ENCODE results near the gene SLC44A5. TPM values are rescaled to one million over a fixed set of nuclear protein-coding genes. Genes with fewer than 3 reads are reported as not detected.

The SLC44A5 gene
- total RNA-seq, 3 donors from 2014 or later = 1.6 to 4.6 (median 4.2) TPM

DNA sequence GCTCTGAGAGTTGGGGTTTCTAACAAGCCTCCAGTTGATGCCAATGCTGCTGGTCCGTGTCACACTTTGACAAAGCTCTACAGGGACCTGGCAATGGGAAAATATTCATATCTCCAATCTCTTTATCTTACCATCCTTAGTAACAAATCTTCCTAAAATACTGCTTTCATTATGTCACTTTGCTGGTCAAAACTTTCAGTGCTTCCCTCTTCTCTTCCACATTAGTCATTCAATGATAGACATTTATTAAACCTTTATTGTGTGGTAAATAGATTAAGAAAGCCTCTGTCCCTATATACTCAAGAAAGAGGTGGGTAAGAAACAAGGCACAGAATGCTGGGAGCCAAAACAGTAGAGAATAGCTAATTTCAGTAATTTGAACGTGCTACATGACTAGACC, 79.3 kb downstream of the SLC44A5 start:
- ATAC-seq (no peak), DNase-seq (no peak)
- intact Hi-C loops (cut with DNase I, micrococcal nuclease) = no loop called here
- no peaks in the 10 kb centered on the region for H3K4me1 ChIP-seq (ENCODE audit: low read depth)
- no peaks in the 10 kb centered on the region for H3K36me3 ChIP-seq (ENCODE audit: low read depth)
- TF ChIP-seq, protein P1, sequence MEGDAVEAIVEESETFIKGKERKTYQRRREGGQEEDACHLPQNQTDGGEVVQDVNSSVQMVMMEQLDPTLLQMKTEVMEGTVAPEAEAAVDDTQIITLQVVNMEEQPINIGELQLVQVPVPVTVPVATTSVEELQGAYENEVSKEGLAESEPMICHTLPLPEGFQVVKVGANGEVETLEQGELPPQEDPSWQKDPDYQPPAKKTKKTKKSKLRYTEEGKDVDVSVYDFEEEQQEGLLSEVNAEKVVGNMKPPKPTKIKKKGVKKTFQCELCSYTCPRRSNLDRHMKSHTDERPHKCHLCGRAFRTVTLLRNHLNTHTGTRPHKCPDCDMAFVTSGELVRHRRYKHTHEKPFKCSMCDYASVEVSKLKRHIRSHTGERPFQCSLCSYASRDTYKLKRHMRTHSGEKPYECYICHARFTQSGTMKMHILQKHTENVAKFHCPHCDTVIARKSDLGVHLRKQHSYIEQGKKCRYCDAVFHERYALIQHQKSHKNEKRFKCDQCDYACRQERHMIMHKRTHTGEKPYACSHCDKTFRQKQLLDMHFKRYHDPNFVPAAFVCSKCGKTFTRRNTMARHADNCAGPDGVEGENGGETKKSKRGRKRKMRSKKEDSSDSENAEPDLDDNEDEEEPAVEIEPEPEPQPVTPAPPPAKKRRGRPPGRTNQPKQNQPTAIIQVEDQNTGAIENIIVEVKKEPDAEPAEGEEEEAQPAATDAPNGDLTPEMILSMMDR (IDR thresholded peaks at IDR 0.05) = no peak
- no peak overlapping the region for H3K4me3 ChIP-seq
- no peaks in the 10 kb centered on the region for H3K9me3 ChIP-seq

GRCh38 chr1:75529488-75529887, 81.4 kb downstream of the SLC44A5 start:
- intact Hi-C loops (cut with DNase I, micrococcal nuclease) = no loop called here
- Histone ChIP-seq H3K36me3 (ENCODE audit: low read depth) (no peaks in the 10 kb centered on the region), H3K4me1 (ENCODE audit: low read depth) (no peaks in the 10 kb centered on the region), H3K4me3 (no peak overlapping the region), H3K9me3 (no peaks in the 10 kb centered on the region)
- TF ChIP-seq, protein P1 (IDR thresholded peaks at IDR 0.05) = no peak
- DNase-seq (no peak), ATAC-seq (no peak)

- Histone ChIP-seq H3K36me3 (ENCODE audit: low read depth) (no peaks in the 10 kb centered on the region), H3K9me3 (no peaks in the 10 kb centered on the region), H3K4me1 (ENCODE audit: low read depth) (no peaks in the 10 kb centered on the region), H3K4me3 (no peak overlapping the region)
- DNase-seq = no peak
- TF ChIP-seq, protein P1 (IDR thresholded peaks at IDR 0.05) = no peak
- ATAC-seq = no peak
- intact Hi-C loops (cut with DNase I, micrococcal nuclease) = no loop called here
Observed at GRCh38 chr1:75528001-75528400, 82.9 kb downstream of the SLC44A5 start.

GRCh38 chr1:75522389-75522788, 88.5 kb downstream of the SLC44A5 start:
- no peak for ATAC-seq

GRCh38 chr1:75521658-75522057, 89.3 kb downstream of the SLC44A5 start:
- ATAC-seq = no peak
- H3K4me1 ChIP-seq (ENCODE audit: low read depth) = no peaks in the 10 kb centered on the region
- intact Hi-C loops (cut with DNase I, micrococcal nuclease) = no loop called here

More at GRCh38 chr1:75522389-75522788, 88.5 kb downstream of the SLC44A5 start:
- Histone ChIP-seq H3K9me3 (no peaks in the 10 kb centered on the region), H3K4me1 (ENCODE audit: low read depth) (no peaks in the 10 kb centered on the region), H3K4me3 (no peak overlapping the region), H3K36me3 (ENCODE audit: low read depth) (no peaks in the 10 kb centered on the region)
- TF ChIP-seq, protein P1 (IDR thresholded peaks at IDR 0.05) = no peak
- DNase-seq = no peak
- intact Hi-C loops (cut with DNase I, micrococcal nuclease) = no loop called here

More at GRCh38 chr1:75521658-75522057, 89.3 kb downstream of the SLC44A5 start:
- Histone ChIP-seq H3K36me3 (ENCODE audit: low read depth) (no peaks in the 10 kb centered on the region), H3K9me3 (no peaks in the 10 kb centered on the region), H3K4me3 (no peak overlapping the region)
- TF ChIP-seq, protein P1 (IDR thresholded peaks at IDR 0.05) = no peak
- no peak for DNase-seq

Measured in mucosa of descending colon (tissue), 3 donors.